ENCODE data around the gene GJB2. TPM values are rescaled to one million over a fixed set of nuclear protein-coding genes. Genes with fewer than 3 reads are reported as not detected.

GJB2 gene
- total and polyA plus RNA-seq, 2 of the 8 experiments (the other 6 are each of a cell fraction or from before 2014, with no cell fraction given) = 0.20 to 0.21 TPM

- TF ChIP-seq EGR1 (IDR thresholded peaks at IDR 0.05; ENCODE audit: borderline replicate concordance, low read depth, low read length) = peak; percentile 88
Measured at GRCh38 chr13:20160306-20161274, 32.1 kb downstream of the GJB2 start, which contains the start of gene GJA3 (continued).
